ENCODE data around the gene PLXDC1.

DNA sequence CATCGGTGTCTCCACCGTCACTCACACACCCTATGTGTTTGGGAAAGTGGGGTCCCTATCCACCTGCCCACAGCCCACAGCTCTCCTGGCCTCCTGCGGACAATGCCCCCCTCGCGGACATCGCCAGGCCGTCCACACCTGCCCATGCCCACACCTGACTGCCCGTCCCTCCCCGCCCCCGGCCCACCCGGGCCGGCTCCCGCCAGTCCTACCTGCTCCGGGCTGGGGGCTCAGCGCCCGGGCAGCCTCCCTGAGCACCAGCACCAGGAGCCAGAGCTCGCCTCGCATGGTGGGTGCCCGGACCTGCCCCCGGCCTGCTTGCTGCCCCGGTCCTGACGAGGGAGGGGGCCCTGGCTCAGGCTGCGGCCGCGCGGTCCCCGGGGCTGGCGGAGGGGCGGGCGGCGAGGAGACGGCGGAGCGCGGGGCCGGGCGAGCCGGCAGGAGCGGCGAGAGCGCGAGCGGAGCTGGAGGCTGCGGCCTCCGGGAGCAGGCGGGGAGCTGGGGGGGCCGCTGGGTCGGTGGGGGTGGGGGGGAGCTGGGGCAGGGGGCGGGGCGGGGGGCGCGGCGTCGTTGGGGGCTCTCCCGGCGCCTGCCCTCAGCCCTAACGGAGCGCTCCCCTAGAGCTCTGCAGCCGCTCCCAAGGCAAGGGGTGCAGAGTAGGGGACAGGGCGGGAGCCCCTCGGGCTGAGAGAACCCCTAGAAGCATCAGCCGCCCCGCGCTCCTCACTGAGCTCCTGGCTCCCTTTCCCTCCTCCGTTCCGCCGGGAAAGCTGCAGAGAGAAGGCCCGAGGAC, at the start of gene PLXDC1:
- TF ChIP-seq, protein P1, sequence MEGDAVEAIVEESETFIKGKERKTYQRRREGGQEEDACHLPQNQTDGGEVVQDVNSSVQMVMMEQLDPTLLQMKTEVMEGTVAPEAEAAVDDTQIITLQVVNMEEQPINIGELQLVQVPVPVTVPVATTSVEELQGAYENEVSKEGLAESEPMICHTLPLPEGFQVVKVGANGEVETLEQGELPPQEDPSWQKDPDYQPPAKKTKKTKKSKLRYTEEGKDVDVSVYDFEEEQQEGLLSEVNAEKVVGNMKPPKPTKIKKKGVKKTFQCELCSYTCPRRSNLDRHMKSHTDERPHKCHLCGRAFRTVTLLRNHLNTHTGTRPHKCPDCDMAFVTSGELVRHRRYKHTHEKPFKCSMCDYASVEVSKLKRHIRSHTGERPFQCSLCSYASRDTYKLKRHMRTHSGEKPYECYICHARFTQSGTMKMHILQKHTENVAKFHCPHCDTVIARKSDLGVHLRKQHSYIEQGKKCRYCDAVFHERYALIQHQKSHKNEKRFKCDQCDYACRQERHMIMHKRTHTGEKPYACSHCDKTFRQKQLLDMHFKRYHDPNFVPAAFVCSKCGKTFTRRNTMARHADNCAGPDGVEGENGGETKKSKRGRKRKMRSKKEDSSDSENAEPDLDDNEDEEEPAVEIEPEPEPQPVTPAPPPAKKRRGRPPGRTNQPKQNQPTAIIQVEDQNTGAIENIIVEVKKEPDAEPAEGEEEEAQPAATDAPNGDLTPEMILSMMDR (IDR thresholded peaks at IDR 0.05 in 8 of 11, conservative IDR thresholded peaks at IDR 0.05 in 3 of 11), result no peak
- TF ChIP-seq POLR2A (IDR thresholded peaks at IDR 0.05) (no peak), POLR2AphosphoS5 (IDR thresholded peaks at IDR 0.05) (no peak)
